CD4-positive, alpha-beta T cell treated with Interleukin-2 at 100 ng/mL for 4 hours (primary cell): ENCODE data around the gene NARF.
A peak's percentile ranks its signal among the peaks of the same experiment; 100 is the strongest.

ENCODE experiments used
- DNase-seq: peaks from one replicate; pipeline ENCODE4 v3.0.0-alpha.2; 2020; ENCODE audit warnings: low spot score

Gene NARF

GRCh38 chr17:82474223-82475010 is 15.9 kb downstream of the NARF start:
- no peak for DNase-seq

- DNase-seq: no peak
Measured at GRCh38 chr17:82475458-82475857, 16.9 kb downstream of the NARF start.

- no peak for DNase-seq
Measured at GRCh38 chr17:82477934-82478333, 19.4 kb downstream of the NARF start.

- no peak for DNase-seq
Measured at GRCh38 chr17:82479602-82480001, 21.1 kb downstream of the NARF start.

- no peak for DNase-seq
Measured at GRCh38 chr17:82480318-82480717, 21.8 kb downstream of the NARF start.

- DNase-seq: no peak
Measured at GRCh38 chr17:82483204-82483660, 24.7 kb downstream of the NARF start.

GRCh38 chr17:82483836-82484235 is 25.3 kb downstream of the NARF start:
- DNase-seq: no peak

GRCh38 chr17:82486231-82487094 is 27.9 kb downstream of the NARF start:
- DNase-seq: no peak

GRCh38 chr17:82487910-82488309 is 29.4 kb downstream of the NARF start:
- DNase-seq: no peak

- no peak for DNase-seq
Measured at GRCh38 chr17:82489117-82489516, 30.6 kb downstream of the NARF start.

GRCh38 chr17:82489851-82490511 is 31.4 kb downstream of the NARF start:
- no peak for DNase-seq

- DNase-seq: no peak
Measured at GRCh38 chr17:82490512-82491195, 32.1 kb downstream of the NARF start.

- no peak for DNase-seq
Measured at GRCh38 chr17:82491196-82491530, 32.6 kb downstream of the NARF start.

- DNase-seq: no peak
Measured at GRCh38 chr17:82491533-82491932, 33.0 kb downstream of the NARF start.

GRCh38 chr17:82492643-82493225 is 34.2 kb downstream of the NARF start:
- no peak for DNase-seq

GRCh38 chr17:82493226-82493781 is 34.8 kb downstream of the NARF start:
- no peak for DNase-seq

- peak; percentile 93 for DNase-seq
Measured at GRCh38 chr17:82494236-82495055, 35.9 kb downstream of the NARF start.

- no peak for DNase-seq
Measured at GRCh38 chr17:82495844-82496528, 37.4 kb downstream of the NARF start.

- peak; percentile 86 for DNase-seq
Measured at GRCh38 chr17:82496529-82497434, 38.2 kb downstream of the NARF start.
